ENCODE results near the gene ABCC5. TPM values are rescaled to one million over a fixed set of nuclear protein-coding genes. Genes with fewer than 3 reads are reported as not detected.

Gene ABCC5
- total RNA-seq, 3 donors from 2014 or later: 34.4 to 45.7 (median 39.4) TPM

GRCh38 chr3:183909030-183909600 lies 108.6 kb downstream of the ABCC5 start:
- TF ChIP-seq, protein P1, sequence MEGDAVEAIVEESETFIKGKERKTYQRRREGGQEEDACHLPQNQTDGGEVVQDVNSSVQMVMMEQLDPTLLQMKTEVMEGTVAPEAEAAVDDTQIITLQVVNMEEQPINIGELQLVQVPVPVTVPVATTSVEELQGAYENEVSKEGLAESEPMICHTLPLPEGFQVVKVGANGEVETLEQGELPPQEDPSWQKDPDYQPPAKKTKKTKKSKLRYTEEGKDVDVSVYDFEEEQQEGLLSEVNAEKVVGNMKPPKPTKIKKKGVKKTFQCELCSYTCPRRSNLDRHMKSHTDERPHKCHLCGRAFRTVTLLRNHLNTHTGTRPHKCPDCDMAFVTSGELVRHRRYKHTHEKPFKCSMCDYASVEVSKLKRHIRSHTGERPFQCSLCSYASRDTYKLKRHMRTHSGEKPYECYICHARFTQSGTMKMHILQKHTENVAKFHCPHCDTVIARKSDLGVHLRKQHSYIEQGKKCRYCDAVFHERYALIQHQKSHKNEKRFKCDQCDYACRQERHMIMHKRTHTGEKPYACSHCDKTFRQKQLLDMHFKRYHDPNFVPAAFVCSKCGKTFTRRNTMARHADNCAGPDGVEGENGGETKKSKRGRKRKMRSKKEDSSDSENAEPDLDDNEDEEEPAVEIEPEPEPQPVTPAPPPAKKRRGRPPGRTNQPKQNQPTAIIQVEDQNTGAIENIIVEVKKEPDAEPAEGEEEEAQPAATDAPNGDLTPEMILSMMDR (IDR thresholded peaks at IDR 0.05): no peak
- intact Hi-C loops (cut with DNase I, micrococcal nuclease): no loop called here
- no peaks in the 10 kb centered on the region for H3K9me3 ChIP-seq
- H3K4me1 ChIP-seq (ENCODE audit: low read depth): no peaks in the 10 kb centered on the region
- H3K36me3 ChIP-seq (ENCODE audit: low read depth): no peaks in the 10 kb centered on the region
- H3K4me3 ChIP-seq: no peak overlapping the region
- ATAC-seq (no peak), DNase-seq (no peak)

- DNase-seq (no peak), ATAC-seq (no peak)
- H3K4me1 ChIP-seq (ENCODE audit: low read depth): no peaks in the 10 kb centered on the region
- no peak overlapping the region for H3K4me3 ChIP-seq
- intact Hi-C loops (cut with DNase I, micrococcal nuclease): no loop called here
- TF ChIP-seq, protein P1 (IDR thresholded peaks at IDR 0.05): no peak
- H3K9me3 ChIP-seq: no peaks in the 10 kb centered on the region
- H3K36me3 ChIP-seq (ENCODE audit: low read depth): no peaks in the 10 kb centered on the region
These were observed 109.8 kb downstream of the ABCC5 start for GRCh38 chr3:183907911-183908331.

GRCh38 chr3:183907176-183907575 lies 110.5 kb downstream of the ABCC5 start:
- Histone ChIP-seq H3K4me1 (ENCODE audit: low read depth) (no peaks in the 10 kb centered on the region), H3K4me3 (no peak overlapping the region), H3K36me3 (ENCODE audit: low read depth) (no peaks in the 10 kb centered on the region), H3K9me3 (no peaks in the 10 kb centered on the region)
- DNase-seq: no peak
- TF ChIP-seq, protein P1 (IDR thresholded peaks at IDR 0.05): no peak
- no peak for ATAC-seq
- intact Hi-C loops (cut with DNase I, micrococcal nuclease): no loop called here

- TF ChIP-seq, protein P1 (IDR thresholded peaks at IDR 0.05): no peak
- no peak for ATAC-seq
- intact Hi-C loops (cut with DNase I, micrococcal nuclease): no loop called here
These were observed 111.3 kb downstream of the ABCC5 start for GRCh38 chr3:183906234-183906921.

GRCh38 chr3:183904833-183905780 lies 112.6 kb downstream of the ABCC5 start:
- DNase-seq (no peak), ATAC-seq (peak; percentile 31)
- TF ChIP-seq, protein P1 (IDR thresholded peaks at IDR 0.05): no peak
- Histone ChIP-seq H3K36me3 (ENCODE audit: low read depth) (no peaks in the 10 kb centered on the region), H3K9me3 (no peaks in the 10 kb centered on the region), H3K4me3 (no peak overlapping the region), H3K4me1 (ENCODE audit: low read depth) (no peaks in the 10 kb centered on the region)
- intact Hi-C loops (cut with DNase I, micrococcal nuclease): no loop called here

More at GRCh38 chr3:183906234-183906921, 111.3 kb downstream of the ABCC5 start:
- no peak for DNase-seq
- no peak overlapping the region for H3K4me3 ChIP-seq
- H3K36me3 ChIP-seq (ENCODE audit: low read depth): no peaks in the 10 kb centered on the region
- H3K9me3 ChIP-seq: no peaks in the 10 kb centered on the region
- H3K4me1 ChIP-seq (ENCODE audit: low read depth): no peaks in the 10 kb centered on the region

Measured in mucosa of descending colon (tissue), 3 donors.